Measurements from ENCODE around the gene ZIC5.

ZIC5 gene

GRCh38 chr13:99987154-99988019 is 15.8 kb upstream of the ZIC5 start:
- no peak for DNase-seq (ENCODE audit: low read depth in 4 of 4, low spot score in 1 of 4)

- no peak for DNase-seq (ENCODE audit: low read depth in 4 of 4, low spot score in 1 of 4)
Observed at GRCh38 chr13:99986741-99987140, 15.2 kb upstream of the ZIC5 start.

- no peak for DNase-seq (ENCODE audit: low read depth in 4 of 4, low spot score in 1 of 4)
Observed at GRCh38 chr13:99985886-99986527, 14.4 kb upstream of the ZIC5 start.

- DNase-seq (ENCODE audit: low read depth in 4 of 4, low spot score in 1 of 4) = no peak
Observed at GRCh38 chr13:99985241-99985874, 13.8 kb upstream of the ZIC5 start.

- no peak for DNase-seq (ENCODE audit: low read depth in 4 of 4, low spot score in 1 of 4)
Observed at GRCh38 chr13:99984461-99985240, 13.1 kb upstream of the ZIC5 start.

GRCh38 chr13:99983499-99984401 is 12.2 kb upstream of the ZIC5 start:
- no peak for DNase-seq (ENCODE audit: low read depth in 4 of 4, low spot score in 1 of 4)

GRCh38 chr13:99982731-99983498 is 11.3 kb upstream of the ZIC5 start:
- DNase-seq (ENCODE audit: low read depth in 4 of 4, low spot score in 1 of 4) = no peak

GRCh38 chr13:99982036-99982730 is 10.6 kb upstream of the ZIC5 start:
- no peak for DNase-seq (ENCODE audit: low read depth in 4 of 4, low spot score in 1 of 4)

GRCh38 chr13:99981735-99982035 is 10.1 kb upstream of the ZIC5 start, which contains the start of gene ZIC2:
ZIC2 (plus strand) TSS chr13:99981784; CDS start chr13:99982065, 281 bp downstream.
- no peak for DNase-seq (ENCODE audit: low read depth in 4 of 4, low spot score in 1 of 4)

GRCh38 chr13:99980824-99981734 is 9.5 kb upstream of the ZIC5 start:
- DNase-seq (ENCODE audit: low read depth in 4 of 4, low spot score in 1 of 4) = no peak

- peak in 1 of 4 experiments; percentile 42 for DNase-seq (ENCODE audit: low read depth in 4 of 4, low spot score in 1 of 4)
Observed at GRCh38 chr13:99980201-99980823, 8.7 kb upstream of the ZIC5 start.

- no peak for DNase-seq (ENCODE audit: low read depth in 4 of 4, low spot score in 1 of 4)
Observed at GRCh38 chr13:99979453-99980200, 8.1 kb upstream of the ZIC5 start.

- no peak for DNase-seq (ENCODE audit: low read depth in 4 of 4, low spot score in 1 of 4)
Observed at GRCh38 chr13:99978799-99979452, 7.4 kb upstream of the ZIC5 start.

GRCh38 chr13:99977912-99978798 is 6.6 kb upstream of the ZIC5 start:
- no peak for DNase-seq (ENCODE audit: low read depth in 4 of 4, low spot score in 1 of 4)

- DNase-seq (ENCODE audit: low read depth in 4 of 4, low spot score in 1 of 4) = no peak
Observed at GRCh38 chr13:99977334-99977911, 5.9 kb upstream of the ZIC5 start.
